Upper lobe of left lung (tissue), 6 donors: Measurements from ENCODE around the gene TSPEAR. TPM values are rescaled to one million over a fixed set of nuclear protein-coding genes. Genes with fewer than 3 reads are reported as not detected.
"Not testable (repeated sequence)": the region's sequence is repeated elsewhere in the genome, so short reads cannot be mapped to it uniquely, and the experiment has no call there.

Experiments
- ATAC-seq, 2 donors: fragments of 200-7000 bp; cut with Tn5 transposase; one replicate each; pipeline ENCODE4 v1.9.1; 2022; ENCODE audit warnings: mild to moderate bottlenecking in 2 of 2, moderate library complexity in 2 of 2; ENCODE audit not compliant: low FRiP score in 2 of 2
- DNase-seq, 2 donors: peaks; one replicate each; pipeline ENCODE4 v3.0.0-alpha.2; 2019 to 2020
- H3K27ac ChIP-seq, 4 donors: fragments of 200-600 bp; sonication (generic); one replicate each; pipeline ENCODE4 v1.5.1; 2016 to 2019
- H3K27me3 ChIP-seq, 4 donors: fragments of 200-600 bp; sonication (generic); one replicate each; pipeline ENCODE4 v1.5.1; 2017 to 2019
- H3K36me3 ChIP-seq, 4 donors: fragments of 200-600 bp; sonication (generic); one replicate each; pipeline ENCODE4 v1.5.1; 2016 to 2019
- H3K4me1 ChIP-seq, 4 donors: fragments of 200-600 bp; sonication (generic); one replicate each; pipeline ENCODE4 v1.5.1; 2018 to 2019
- H3K4me3 ChIP-seq, 4 donors: fragments of 200-600 bp; sonication (generic); one replicate each; pipeline ENCODE4 v1.5.1; 2017 to 2019; ENCODE audit warnings: mild to moderate bottlenecking in 2 of 4, moderate library complexity in 1 of 4
- H3K9me3 ChIP-seq, 4 donors: fragments of 200-600 bp; sonication (generic); one replicate each; pipeline ENCODE4 v1.5.1; 2018 to 2019
- EP300 ChIP-seq, 4 donors: sonication (generic); formaldehyde crosslinking; IDR thresholded peaks; one replicate each; pipeline ENCODE4 v1.5.1; 2017; ENCODE audit warnings: antibody characterized with exemption in 4 of 4, control low read depth in 2 of 4
- POLR2A ChIP-seq, 4 donors: fragments of 450-650 bp; IDR thresholded peaks; one replicate each; pipeline ENCODE4 v1.5.1; 2016 to 2017; ENCODE audit warnings: antibody characterized with exemption in 4 of 4, mild to moderate bottlenecking in 2 of 4
- POLR2AphosphoS5 ChIP-seq, 2 donors: sonication (generic); formaldehyde crosslinking; IDR thresholded peaks; one replicate each; pipeline ENCODE4 v1.5.1; 2017; ENCODE audit warnings: antibody characterized with exemption in 2 of 2
- WGBS, 2 donors: methylation state at CpG; one replicate each; pipeline ENCODE4 v1.1.5; 2017 to 2018; 5-methylcytosine and 5-hydroxymethylcytosine counted together
- total RNA-seq, 6 donors: library from RNA; depleted of rRNA in 4 of 6; stranded (reverse); fragments of >200 nt in 4 of 6; gene quantifications; one replicate each; pipeline versions ENCODE4 v1.1.0 to v1.2.1, GENCODE V29; 2016 to 2021
- TF ChIP-seq, protein P1 (sequence below), 6 experiments: fragments of 450-650 bp in 4 of 6; fragments of 200-600 bp in 2 of 6; sonication (generic) in 2 of 6; IDR thresholded peaks; one replicate each; pipeline ENCODE4 v1.5.1; 2016 to 2019; ENCODE audit warnings: antibody characterized with exemption in 6 of 6
- donor health status: DM: no; HTN: no; CAD: no; lungs with moderate emphysema.
- donor health status: DM: no; HTN: yes; CAD: no; lungs with severe emphysema.

The TSPEAR gene
- total RNA-seq, 6 donors from 2014 or later, result 0.14 to 0.17 TPM; not detected in 4

DNA sequence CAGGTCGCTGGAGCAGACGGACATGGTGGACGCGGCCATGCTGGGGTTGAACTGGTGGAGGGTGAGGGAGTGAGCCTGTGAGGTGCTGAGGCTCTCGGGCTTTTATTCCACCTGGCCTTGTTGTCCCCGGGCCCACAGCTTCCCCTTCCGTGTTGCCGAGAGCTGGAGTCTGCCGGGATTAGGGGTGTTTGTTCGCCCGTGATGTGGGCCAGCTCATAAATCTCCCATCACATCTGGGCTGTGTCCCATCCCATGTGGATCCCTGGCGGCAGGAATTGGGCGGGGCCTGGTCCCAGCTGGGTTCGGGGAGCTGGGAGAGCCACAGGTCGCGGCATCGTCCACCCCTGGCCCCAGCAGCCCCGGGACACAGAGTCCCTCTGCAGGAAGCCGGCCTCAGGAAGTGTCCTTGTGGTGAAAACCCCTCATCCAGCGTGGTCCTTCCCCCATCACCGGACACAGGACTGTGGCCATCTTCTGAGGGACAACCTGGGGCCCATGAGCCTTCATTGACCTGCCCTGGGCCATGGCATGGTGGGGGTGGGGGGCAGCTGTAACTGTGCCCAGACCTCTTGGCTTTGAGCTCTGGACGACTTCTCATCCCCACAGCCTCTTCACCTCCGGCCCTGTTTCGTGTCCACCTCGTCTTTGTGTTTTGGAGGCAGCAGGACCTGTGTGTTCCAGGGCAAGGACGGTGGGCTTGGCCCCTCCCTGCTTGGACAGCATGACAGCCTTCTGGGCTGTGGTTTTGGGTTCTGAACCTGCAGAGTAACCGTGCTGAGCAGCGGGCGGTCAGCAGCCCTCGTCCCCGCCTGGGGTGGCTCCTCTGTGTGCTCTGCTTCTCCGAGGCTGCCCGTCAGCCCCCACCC, 118.7 kb downstream of the TSPEAR start, which contains the start of gene KRTAP10-6:
KRTAP10-6 (minus strand) TSS at position 60 of the 866 bp plus-strand sequence; CDS start at position 39, 21 bp downstream.
- no peak within 1 kb of the TSS for H3K4me3 ChIP-seq
- H3K27ac ChIP-seq, result no peak within 1 kb of the TSS
- TF ChIP-seq POLR2A (IDR thresholded peaks at IDR 0.05) (no peak), POLR2AphosphoS5 (IDR thresholded peaks at IDR 0.05) (no peak), EP300 (IDR thresholded peaks at IDR 0.05) (no peak)
- TF ChIP-seq, protein P1, sequence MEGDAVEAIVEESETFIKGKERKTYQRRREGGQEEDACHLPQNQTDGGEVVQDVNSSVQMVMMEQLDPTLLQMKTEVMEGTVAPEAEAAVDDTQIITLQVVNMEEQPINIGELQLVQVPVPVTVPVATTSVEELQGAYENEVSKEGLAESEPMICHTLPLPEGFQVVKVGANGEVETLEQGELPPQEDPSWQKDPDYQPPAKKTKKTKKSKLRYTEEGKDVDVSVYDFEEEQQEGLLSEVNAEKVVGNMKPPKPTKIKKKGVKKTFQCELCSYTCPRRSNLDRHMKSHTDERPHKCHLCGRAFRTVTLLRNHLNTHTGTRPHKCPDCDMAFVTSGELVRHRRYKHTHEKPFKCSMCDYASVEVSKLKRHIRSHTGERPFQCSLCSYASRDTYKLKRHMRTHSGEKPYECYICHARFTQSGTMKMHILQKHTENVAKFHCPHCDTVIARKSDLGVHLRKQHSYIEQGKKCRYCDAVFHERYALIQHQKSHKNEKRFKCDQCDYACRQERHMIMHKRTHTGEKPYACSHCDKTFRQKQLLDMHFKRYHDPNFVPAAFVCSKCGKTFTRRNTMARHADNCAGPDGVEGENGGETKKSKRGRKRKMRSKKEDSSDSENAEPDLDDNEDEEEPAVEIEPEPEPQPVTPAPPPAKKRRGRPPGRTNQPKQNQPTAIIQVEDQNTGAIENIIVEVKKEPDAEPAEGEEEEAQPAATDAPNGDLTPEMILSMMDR (IDR thresholded peaks at IDR 0.05), result no peak
- no peaks in the 10 kb centered on the region for H3K4me1 ChIP-seq
- ATAC-seq (peak in 1 of 2 donors; percentile 23), DNase-seq (peak in 1 of 2 donors; percentile 62)
- H3K27me3 ChIP-seq, result peaks cover 0 to 5% (median 0%) of the 10 kb centered on the region in 4 donors
- WGBS, 2 donors, result 62 to 68% methylated on average over 4 to 28 of the region's 33 CpGs
- H3K9me3 ChIP-seq, result no peaks in the 10 kb centered on the region
- H3K36me3 ChIP-seq, result no peaks in the 10 kb centered on the region

DNA sequence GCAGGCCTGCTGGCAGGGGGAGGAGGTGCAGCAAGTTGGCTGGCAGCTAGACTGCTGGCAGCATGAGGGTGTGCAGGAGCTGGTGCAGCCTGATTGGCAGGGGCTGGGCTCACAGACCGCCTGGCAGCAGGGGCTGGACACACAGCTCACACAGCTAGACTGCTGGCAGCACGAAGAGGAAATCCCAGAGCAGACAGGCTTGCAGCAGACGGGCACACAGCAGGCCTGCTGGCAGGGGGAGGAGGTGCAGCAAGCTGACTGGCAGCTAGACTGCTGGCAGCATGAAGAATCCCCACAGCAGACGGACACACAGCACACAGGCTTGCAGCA, 119.6 kb downstream of the TSPEAR start:
- DNase-seq, ATAC-seq, H3K36me3 ChIP-seq, H3K4me1 ChIP-seq, H3K4me3 ChIP-seq, H3K27me3 ChIP-seq, H3K9me3 ChIP-seq, H3K27ac ChIP-seq: not testable (repeated sequence)
- 78% methylated on average over 2 of the region's 4 CpGs; no CpG with 5 or more reads in 1 of the 2 donors for WGBS, 2 donors

DNA sequence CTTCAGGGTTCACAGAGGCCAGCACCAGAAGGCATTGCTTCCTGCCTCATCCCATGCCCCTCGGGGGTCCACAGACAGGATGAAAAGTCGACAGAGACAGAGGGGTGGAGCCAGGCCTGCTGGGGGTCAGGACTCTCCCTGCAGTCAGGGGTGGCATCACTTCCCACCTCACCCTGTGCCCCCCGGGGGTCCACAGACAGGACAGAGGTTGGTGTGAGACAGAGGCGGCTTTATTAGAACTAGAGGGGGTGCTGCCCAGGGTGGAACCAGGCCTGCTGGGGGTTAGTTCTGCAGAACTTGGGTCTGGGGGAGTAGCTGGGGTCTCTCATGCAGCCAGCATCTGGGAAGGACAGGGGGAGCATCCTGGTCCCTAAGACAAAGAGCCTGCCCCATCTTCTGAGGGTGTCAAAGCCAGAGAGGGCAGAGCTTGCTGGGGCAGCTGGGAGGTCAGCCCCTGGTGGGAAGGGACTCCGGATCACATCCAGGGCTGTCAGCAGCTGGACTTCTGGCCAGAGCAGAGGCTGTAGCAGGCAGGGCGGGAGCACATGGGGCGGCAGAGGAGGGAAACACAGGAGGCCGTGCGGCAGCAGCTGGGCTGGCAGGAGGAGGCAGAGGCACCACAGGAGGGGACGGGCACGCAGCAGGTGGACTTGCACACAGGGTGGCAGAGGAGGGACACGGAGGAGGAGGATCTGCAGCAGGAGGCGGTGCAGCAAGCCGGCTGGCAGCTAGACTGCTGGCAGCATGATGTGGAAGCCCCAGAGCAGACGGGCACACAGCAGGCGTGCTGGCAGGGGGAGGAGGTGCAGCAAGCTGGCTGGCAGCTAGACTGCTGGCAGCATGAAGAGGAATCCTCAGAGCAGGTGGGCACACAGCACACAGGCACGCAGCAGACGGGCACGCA, 120.2 kb downstream of the TSPEAR start:
- ATAC-seq (peak in 1 of 2 donors; percentile 10), DNase-seq (peak in 1 of 2 donors; percentile 77)
- H3K27ac ChIP-seq, H3K36me3 ChIP-seq, H3K9me3 ChIP-seq, H3K27me3 ChIP-seq, H3K4me3 ChIP-seq, H3K4me1 ChIP-seq: not testable (repeated sequence)
- 61 to 82% methylated on average over 15 to 16 of the region's 19 CpGs for WGBS, 2 donors

DNA sequence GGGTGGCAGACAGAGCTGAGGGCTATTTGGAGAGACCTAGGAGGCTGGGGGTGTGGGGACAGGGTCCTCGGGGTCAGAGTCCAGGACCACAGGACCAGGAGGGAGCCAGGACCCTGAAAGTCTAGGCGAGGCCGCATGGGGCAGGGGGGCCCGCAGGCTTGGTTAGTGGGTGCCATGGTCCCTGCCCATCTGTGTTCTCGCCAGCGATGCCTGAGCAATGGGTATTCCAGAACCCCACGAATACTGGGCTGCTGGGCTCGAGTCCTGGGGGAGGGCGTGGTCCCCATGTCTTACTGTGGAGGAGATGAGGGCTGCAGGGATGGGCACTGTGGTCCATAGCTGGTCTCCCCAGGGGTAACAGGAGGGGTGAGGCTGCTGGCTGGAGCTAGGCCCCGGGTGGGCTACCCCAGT, 121.1 kb downstream of the TSPEAR start:
- Histone ChIP-seq H3K36me3 (no peaks in the 10 kb centered on the region), H3K27me3 (peaks cover 0 to 5% (median 0%) of the 10 kb centered on the region in 4 donors), H3K27ac (no peak overlapping the region), H3K4me1 (no peaks in the 10 kb centered on the region), H3K4me3 (no peak overlapping the region), H3K9me3 (no peaks in the 10 kb centered on the region)
- ATAC-seq, result peak in 1 of 2 donors; percentile 67
- no peak for DNase-seq
- TF ChIP-seq, protein P1 (IDR thresholded peaks at IDR 0.05), result no peak
- TF ChIP-seq POLR2AphosphoS5 (IDR thresholded peaks at IDR 0.05) (no peak), EP300 (IDR thresholded peaks at IDR 0.05) (no peak), POLR2A (IDR thresholded peaks at IDR 0.05) (no peak)
- 85 to 100% methylated on average over 1 to 10 of the region's 10 CpGs for WGBS, 2 donors

DNA sequence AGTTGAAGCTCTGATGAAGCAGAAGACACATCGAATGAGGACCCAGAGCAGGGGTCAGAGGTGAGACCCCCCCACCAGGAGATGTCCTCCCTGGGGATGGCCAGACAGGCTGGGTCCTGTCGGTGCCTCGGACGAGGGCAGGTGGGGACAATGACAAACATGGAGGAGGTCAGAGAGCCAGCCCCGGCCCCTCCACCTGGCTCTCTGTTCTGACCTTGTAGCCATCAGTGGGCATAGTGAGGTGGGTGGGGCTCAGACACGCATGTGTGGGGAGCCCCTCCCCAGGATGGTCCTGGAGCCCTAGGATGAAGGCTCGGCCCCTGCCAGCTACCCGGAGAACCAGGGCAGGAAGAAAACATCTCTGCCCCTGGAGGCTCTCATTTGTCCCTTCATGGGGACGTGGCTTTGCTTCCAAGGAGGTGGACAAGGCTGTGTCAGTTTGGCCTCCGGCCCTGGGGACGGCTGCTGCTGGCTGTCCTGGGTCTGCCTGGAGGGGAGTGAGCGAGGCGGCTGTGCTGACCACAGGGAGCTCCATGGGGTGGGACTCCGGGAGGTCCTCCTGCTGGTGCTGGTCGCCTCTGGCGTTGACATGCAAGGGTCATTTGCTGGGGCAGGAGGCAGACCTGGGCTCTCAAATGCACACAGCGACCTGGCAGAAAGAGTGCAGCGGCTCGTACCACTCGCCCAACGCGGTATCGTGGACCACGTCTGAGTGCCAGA, 121.6 kb downstream of the TSPEAR start:
- Histone ChIP-seq H3K4me3 (no peak overlapping the region), H3K9me3 (no peaks in the 10 kb centered on the region), H3K36me3 (no peaks in the 10 kb centered on the region), H3K27ac (no peak overlapping the region), H3K27me3 (peaks cover 0 to 5% (median 0%) of the 10 kb centered on the region in 4 donors), H3K4me1 (no peaks in the 10 kb centered on the region)
- DNase-seq (no peak), ATAC-seq (no peak)
- TF ChIP-seq POLR2AphosphoS5 (IDR thresholded peaks at IDR 0.05), result no peak
- no peak for TF ChIP-seq EP300 (IDR thresholded peaks at IDR 0.05)
- TF ChIP-seq, protein P1 (IDR thresholded peaks at IDR 0.05), result no peak
- TF ChIP-seq POLR2A (IDR thresholded peaks at IDR 0.05), result no peak
- whole genome bisulfite sequencing, 2 donors, result 83 to 85% methylated on average over 11 to 21 of the region's 24 CpGs
